GM12865 (cell line): ENCODE data around the gene ELP1.

Source experiments
- DNase-seq: peaks from one replicate; pipeline ENCODE4 v3.0.0; 2010; ENCODE audit warnings: low read depth
- H3K4me3 ChIP-seq: 2 replicates; pipeline ENCODE4 v1.5.1; 2011; ENCODE audit warnings: mild to moderate bottlenecking, low read depth, low read length, control low read depth
- TF ChIP-seq, protein P1 (sequence below): IDR thresholded peaks from 2 replicates; pipeline ENCODE4 v1.5.1; 2011; ENCODE audit warnings: low read length, control low read depth, low read depth, inconsistent platforms; ENCODE audit not compliant: insufficient read depth; ENCODE audit errors: missing control alignments

Gene ELP1

DNA sequence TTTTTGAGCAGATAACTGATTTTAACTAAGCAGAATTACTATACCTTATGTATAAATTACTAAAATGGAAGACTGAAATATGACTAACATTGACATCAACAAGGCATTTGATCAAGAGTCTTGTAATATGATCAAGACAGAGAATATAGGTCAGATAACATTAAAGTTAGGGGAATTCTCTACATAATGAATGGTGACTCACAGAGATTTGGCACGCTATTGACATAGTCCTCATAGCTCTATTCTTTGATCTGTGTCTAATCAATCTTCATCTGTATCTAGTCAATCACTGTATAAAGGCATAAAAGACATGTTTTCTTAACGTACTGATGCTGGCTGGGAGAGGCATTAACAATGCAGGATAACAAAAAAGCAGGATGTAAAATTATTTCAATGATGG, 17.7 kb upstream of the ELP1 start:
- TF ChIP-seq, protein P1, sequence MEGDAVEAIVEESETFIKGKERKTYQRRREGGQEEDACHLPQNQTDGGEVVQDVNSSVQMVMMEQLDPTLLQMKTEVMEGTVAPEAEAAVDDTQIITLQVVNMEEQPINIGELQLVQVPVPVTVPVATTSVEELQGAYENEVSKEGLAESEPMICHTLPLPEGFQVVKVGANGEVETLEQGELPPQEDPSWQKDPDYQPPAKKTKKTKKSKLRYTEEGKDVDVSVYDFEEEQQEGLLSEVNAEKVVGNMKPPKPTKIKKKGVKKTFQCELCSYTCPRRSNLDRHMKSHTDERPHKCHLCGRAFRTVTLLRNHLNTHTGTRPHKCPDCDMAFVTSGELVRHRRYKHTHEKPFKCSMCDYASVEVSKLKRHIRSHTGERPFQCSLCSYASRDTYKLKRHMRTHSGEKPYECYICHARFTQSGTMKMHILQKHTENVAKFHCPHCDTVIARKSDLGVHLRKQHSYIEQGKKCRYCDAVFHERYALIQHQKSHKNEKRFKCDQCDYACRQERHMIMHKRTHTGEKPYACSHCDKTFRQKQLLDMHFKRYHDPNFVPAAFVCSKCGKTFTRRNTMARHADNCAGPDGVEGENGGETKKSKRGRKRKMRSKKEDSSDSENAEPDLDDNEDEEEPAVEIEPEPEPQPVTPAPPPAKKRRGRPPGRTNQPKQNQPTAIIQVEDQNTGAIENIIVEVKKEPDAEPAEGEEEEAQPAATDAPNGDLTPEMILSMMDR, result no peak
- H3K4me3 ChIP-seq, result no peak overlapping the region
- DNase-seq, result no peak

DNA sequence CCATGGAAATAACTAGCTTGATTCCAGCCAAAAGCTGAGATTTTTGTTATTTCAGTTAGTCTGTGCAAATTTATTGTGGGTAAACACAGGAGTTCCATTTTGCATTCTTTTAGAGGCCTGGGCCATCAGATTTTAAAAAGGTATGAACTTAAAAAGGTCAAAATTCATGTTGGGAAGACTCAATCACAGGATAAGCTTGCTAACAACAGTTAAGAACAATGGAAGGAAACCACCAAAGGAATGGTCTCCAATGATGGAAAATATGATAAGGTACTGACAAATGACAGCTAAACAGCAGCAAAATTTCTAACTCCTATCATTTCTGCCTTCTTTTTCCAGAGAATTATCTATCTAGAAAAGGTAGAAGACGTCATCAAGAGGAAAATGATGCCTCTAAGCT, 16.2 kb upstream of the ELP1 start:
- TF ChIP-seq, protein P1, result no peak
- H3K4me3 ChIP-seq, result no peak overlapping the region
- no peak for DNase-seq

DNA sequence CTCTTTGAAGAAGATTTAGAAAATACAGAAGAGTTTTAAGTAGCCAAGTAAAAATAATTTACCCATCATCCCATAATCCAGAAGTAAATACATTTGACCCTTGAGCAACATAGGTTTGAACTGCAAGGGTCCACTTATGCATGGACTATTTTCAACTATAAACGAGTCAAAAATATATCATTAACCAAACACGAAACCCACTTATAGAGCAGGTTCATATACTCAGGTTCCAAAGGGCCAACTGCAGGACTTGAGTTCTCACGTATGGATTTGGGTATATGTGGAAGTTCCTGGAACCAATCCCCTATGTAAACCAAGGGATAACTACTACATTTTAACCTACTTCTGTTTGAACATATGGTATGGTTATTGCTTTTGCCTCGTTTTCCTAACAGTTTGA, 6.1 kb upstream of the ELP1 start:
- DNase-seq, result no peak
- H3K4me3 ChIP-seq, result no peak overlapping the region
- TF ChIP-seq, protein P1, result no peak

DNA sequence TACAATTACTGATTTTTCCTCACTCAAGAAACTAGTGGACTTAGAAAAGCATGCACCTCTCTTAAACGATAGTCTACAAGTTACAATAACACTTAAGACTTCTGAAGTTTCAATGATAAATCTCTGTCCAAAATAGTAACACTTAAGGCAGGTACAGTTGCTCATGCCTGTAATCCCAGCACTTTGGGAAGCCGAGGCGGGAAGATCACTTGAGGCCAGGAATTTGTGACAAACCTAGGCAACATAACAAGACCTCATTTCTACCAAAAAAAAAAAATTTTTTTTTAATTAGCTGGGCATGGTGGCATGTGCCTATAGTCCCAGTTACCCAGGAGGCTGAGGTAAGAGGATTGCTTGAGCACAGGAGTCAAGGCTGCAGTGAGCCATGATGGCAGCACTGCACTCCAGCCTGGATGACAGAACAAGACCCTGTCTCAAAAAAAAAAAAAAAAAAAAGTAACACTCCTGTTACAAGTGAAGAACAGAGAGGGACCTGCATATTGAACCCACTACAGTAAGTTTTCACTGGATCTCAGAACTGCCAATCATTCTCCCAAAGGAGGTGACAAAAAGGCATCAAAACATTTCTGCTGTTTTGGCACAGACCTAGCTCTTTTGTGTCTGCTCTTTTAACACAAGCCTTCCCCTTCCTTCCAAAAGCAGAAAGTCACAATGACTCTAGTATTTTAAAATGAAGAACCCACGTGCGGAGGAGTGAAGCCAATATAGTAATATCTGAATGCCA, 3.8 kb upstream of the ELP1 start:
- TF ChIP-seq, protein P1, result no peak
- no peak for DNase-seq
- no peak overlapping the region for H3K4me3 ChIP-seq

DNA sequence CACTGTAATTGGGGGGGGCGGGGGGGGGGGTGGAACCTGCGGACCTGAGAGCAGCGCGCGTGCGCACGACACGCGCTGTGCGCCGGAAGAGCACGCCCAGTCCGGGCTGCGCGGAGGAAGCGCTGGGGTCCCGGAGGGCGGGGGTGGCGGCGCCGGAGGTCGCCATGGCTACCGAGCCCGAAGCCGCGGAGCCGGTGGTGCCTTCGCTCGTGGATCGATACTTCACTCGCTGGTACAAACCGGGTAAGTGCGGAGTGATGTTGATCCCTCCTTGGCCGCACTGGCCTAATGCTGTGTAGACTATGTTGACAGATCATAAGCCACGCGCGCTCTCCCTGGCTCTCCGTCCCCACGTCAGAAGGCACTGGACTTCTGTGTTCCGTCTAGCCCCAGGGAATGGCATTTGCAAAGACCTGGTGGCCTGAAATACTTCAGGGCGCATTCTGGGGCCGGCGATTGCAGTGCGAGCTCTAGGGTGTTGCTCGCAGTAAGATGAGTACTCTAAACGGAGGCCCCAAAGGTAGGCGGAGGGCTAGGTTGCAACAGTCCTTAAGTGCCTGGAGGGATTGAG, 484 bp upstream of the ELP1 start, which contains the start of gene ABITRAM:
Gene ABITRAM (plus strand): TSS at position 78 of the 571 bp plus-strand sequence. CDS start 87 bp downstream, at position 165.
- DNase-seq, result peak; percentile 92

DNA sequence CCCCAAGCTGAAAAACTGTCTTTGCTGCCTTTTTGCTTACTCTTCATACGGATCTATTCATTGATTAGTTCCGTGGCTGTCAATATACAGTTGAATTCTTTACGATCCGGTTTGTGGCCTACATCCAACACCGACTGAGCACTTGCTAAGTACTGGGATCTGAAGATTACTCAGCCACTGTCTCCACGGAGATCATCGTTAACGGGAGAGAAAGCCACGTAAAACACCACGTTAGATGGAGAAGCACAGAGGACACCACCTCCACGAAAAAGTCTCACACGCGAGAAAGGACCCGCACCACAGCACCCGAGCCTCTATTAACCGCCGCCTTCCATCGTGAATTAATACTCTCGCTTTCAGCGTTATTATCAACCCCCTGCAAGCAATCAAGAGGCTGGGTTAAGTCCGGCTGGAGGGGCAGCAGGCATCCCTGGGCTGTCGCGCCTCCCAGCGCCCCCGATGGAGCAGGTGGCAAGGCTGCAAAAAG, 650 bp downstream of the ELP1 start:
- no peak for DNase-seq
- H3K4me3 ChIP-seq, result peak overlapping the region; percentile 69
- TF ChIP-seq, protein P1, result no peak

More for the DNA sequence above, 484 bp upstream of the ELP1 start, which contains the start of gene ABITRAM:
- TF ChIP-seq, protein P1, result no peak
- H3K4me3 ChIP-seq, result peak within 1 kb of the TSS; percentile 69

DNA sequence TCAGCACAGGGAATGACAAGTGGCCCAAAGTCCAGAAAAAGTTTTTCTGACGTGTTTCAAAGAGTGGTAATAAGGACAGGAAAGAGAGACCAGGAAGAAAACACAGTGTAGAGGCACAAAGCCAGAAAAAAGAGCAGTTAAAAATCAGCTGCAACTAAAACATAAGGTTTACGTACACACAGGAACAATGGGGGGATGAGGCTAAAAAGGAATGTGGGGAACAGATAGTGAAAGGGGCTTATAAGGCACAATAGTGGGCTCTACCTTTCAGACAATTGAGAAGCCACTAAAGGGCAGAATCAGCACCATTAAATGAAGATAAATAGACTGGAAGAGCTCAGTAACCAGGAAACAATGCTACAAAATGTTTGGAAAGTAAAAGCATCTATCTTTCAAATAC, 5.5 kb downstream of the ELP1 start:
- TF ChIP-seq, protein P1, result no peak
- H3K4me3 ChIP-seq, result no peak overlapping the region
- DNase-seq, result no peak
